Activated gamma-delta T cell (primary cell): ENCODE results near the gene LRMDA.
"Not testable (repeated sequence)": the region's sequence is repeated elsewhere in the genome, so short reads cannot be mapped to it uniquely, and the experiment has no call there.

Source experiments
- DNase-seq: peaks from one replicate; lab custom pipeline; 2025; lab: John Stamatoyannopoulos, UW

Gene LRMDA

GRCh38 chr10:76497666-76498065 lies 1066.2 kb downstream of the LRMDA start:
- no peak for DNase-seq

- no peak for DNase-seq
Measured at GRCh38 chr10:76504823-76505222, 1073.4 kb downstream of the LRMDA start.

GRCh38 chr10:76509446-76509845 lies 1078.0 kb downstream of the LRMDA start:
- DNase-seq, result no peak

- DNase-seq, result no peak
Measured at GRCh38 chr10:76514321-76514720, 1082.9 kb downstream of the LRMDA start.

- no peak for DNase-seq
Measured at GRCh38 chr10:76514869-76515268, 1083.4 kb downstream of the LRMDA start.

GRCh38 chr10:76522547-76522946 lies 1091.1 kb downstream of the LRMDA start:
- no peak for DNase-seq

GRCh38 chr10:76523246-76523645 lies 1091.8 kb downstream of the LRMDA start:
- DNase-seq, result no peak

GRCh38 chr10:76523791-76524351 lies 1092.4 kb downstream of the LRMDA start:
- DNase-seq, result no peak

GRCh38 chr10:76526833-76527232 lies 1095.4 kb downstream of the LRMDA start:
- not testable (repeated sequence) for DNase-seq

- no peak for DNase-seq
Measured at GRCh38 chr10:76540331-76540730, 1108.9 kb downstream of the LRMDA start.

GRCh38 chr10:76540786-76541185 lies 1109.4 kb downstream of the LRMDA start:
- DNase-seq, result no peak

- no peak for DNase-seq
Measured at GRCh38 chr10:76541852-76542251, 1110.4 kb downstream of the LRMDA start.

GRCh38 chr10:76542307-76542930 lies 1111.0 kb downstream of the LRMDA start:
- DNase-seq, result no peak

- no peak for DNase-seq
Measured at GRCh38 chr10:76543655-76544054, 1112.2 kb downstream of the LRMDA start.

GRCh38 chr10:76544789-76545188 lies 1113.4 kb downstream of the LRMDA start:
- no peak for DNase-seq

GRCh38 chr10:76546411-76546810 lies 1115.0 kb downstream of the LRMDA start:
- DNase-seq, result no peak

- DNase-seq, result no peak
Measured at GRCh38 chr10:76547352-76547972, 1116.0 kb downstream of the LRMDA start.

GRCh38 chr10:76548716-76549115 lies 1117.3 kb downstream of the LRMDA start:
- no peak for DNase-seq

GRCh38 chr10:76549171-76549570 lies 1117.7 kb downstream of the LRMDA start:
- DNase-seq, result no peak

GRCh38 chr10:76550806-76551205 lies 1119.4 kb downstream of the LRMDA start:
- no peak for DNase-seq

GRCh38 chr10:76552091-76552873 lies 1120.9 kb downstream of the LRMDA start:
- DNase-seq, result no peak

GRCh38 chr10:76553263-76554032 lies 1122.0 kb downstream of the LRMDA start:
- no peak for DNase-seq
